Activated CD4-positive, CD25-positive, alpha-beta regulatory T cell (primary cell): ENCODE data around the gene ATP6V1G3.
"Not testable (repeated sequence)": the region's sequence is repeated elsewhere in the genome, so short reads cannot be mapped to it uniquely, and the experiment has no call there.

Source experiments
- DNase-seq, 4 experiments: peaks; one replicate each; lab custom pipeline; 2025; lab: John Stamatoyannopoulos, UW

ATP6V1G3 gene

GRCh38 chr1:198496216-198497143 is 44.0 kb downstream of the ATP6V1G3 start:
- DNase-seq, result no peak

- DNase-seq, result no peak
Observed at GRCh38 chr1:198495631-198496030, 44.8 kb downstream of the ATP6V1G3 start.

GRCh38 chr1:198494658-198495103 is 45.8 kb downstream of the ATP6V1G3 start:
- no peak for DNase-seq

GRCh38 chr1:198494139-198494538 is 46.3 kb downstream of the ATP6V1G3 start:
- DNase-seq, result no peak

GRCh38 chr1:198493329-198493728 is 47.2 kb downstream of the ATP6V1G3 start:
- DNase-seq, result no peak

- no peak for DNase-seq
Observed at GRCh38 chr1:198492872-198493271, 47.6 kb downstream of the ATP6V1G3 start.

- no peak for DNase-seq
Observed at GRCh38 chr1:198491596-198491995, 48.9 kb downstream of the ATP6V1G3 start.

GRCh38 chr1:198491028-198491427 is 49.5 kb downstream of the ATP6V1G3 start:
- DNase-seq, result no peak

- no peak for DNase-seq
Observed at GRCh38 chr1:198490224-198490623, 50.3 kb downstream of the ATP6V1G3 start.

GRCh38 chr1:198486903-198487302 is 53.6 kb downstream of the ATP6V1G3 start:
- DNase-seq, result no peak

GRCh38 chr1:198483645-198484044 is 56.8 kb downstream of the ATP6V1G3 start:
- DNase-seq, result no peak

- DNase-seq, result no peak
Observed at GRCh38 chr1:198483006-198483405, 57.5 kb downstream of the ATP6V1G3 start.

- DNase-seq, result no peak
Observed at GRCh38 chr1:198481661-198482060, 58.8 kb downstream of the ATP6V1G3 start.

GRCh38 chr1:198480876-198481275 is 59.6 kb downstream of the ATP6V1G3 start:
- DNase-seq, result no peak

- DNase-seq, result not testable (repeated sequence)
Observed at GRCh38 chr1:198477354-198477753, 63.1 kb downstream of the ATP6V1G3 start.
